SK-N-SH (cell line): Measurements from ENCODE around the gene AGBL4. TPM values are rescaled to one million over a fixed set of nuclear protein-coding genes. Genes with fewer than 3 reads are reported as not detected.

Experiments
- CTCF ChIA-PET: fragments of 300-600, 350-600 bp; formaldehyde crosslinking; extraction: SDS; loops from one replicate; lab custom pipeline; 2021; lab: Yijun Ruan, JAX
- POLR2A ChIA-PET: fragments of 350-600 bp; sonication (Branson Sonifier 250); formaldehyde crosslinking; extraction: SDS; loops from one replicate; lab custom pipeline; 2020; ENCODE audit warnings: antibody characterized with exemption, inconsistent platforms; lab: Yijun Ruan, JAX
- DNase-seq: peaks from one replicate; pipeline ENCODE4 v3.0.0; 2012
- H2AFZ ChIP-seq: fragments of 200-600 bp; sonication (generic); 2 replicates; pipeline ENCODE4 v1.8.1; 2016; ENCODE audit warnings: antibody characterized with exemption, mild to moderate bottlenecking, low read depth
- H3F3A ChIP-seq: fragments of 200-600 bp; sonication (generic); replicated peaks from 2 replicates; pipeline ENCODE3; 2016; ENCODE audit warnings: antibody characterized with exemption, mild to moderate bottlenecking; ENCODE audit not compliant: insufficient read depth
- H3K27ac ChIP-seq, 2 experiments: fragments of 200-500 bp in 1 of 2; fragments of 200-600 bp in 1 of 2; sonication (Bioruptor generic) in 1 of 2; sonication (generic), shearing (Covaris generic) in 1 of 2; 2 replicates each; pipeline versions ENCODE4 v1.5.1 to v1.6.1; 2014 to 2016; ENCODE audit warnings: low read depth in 2 of 2, inconsistent platforms in 1 of 2, low read length in 1 of 2, mild to moderate bottlenecking in 1 of 2, mixed read lengths in 1 of 2
- H3K27me3 ChIP-seq: fragments of 200-600 bp; sonication (generic), shearing (Covaris generic); 2 replicates; pipeline ENCODE4 v1.6.1; 2016; ENCODE audit warnings: mixed run types; ENCODE audit not compliant: insufficient read depth
- H3K36me3 ChIP-seq, 2 experiments: fragments of 200-500 bp in 1 of 2; fragments of 200-600 bp in 1 of 2; sonication (Bioruptor generic) in 1 of 2; sonication (generic) in 1 of 2; replicated peaks in 1 of 2; 2 replicates each; pipeline versions ENCODE3 to v1.5.1; 2014 to 2016; ENCODE audit warnings: low read length in 1 of 2, mild to moderate bottlenecking in 1 of 2; ENCODE audit not compliant: insufficient read depth in 2 of 2, control insufficient read depth in 1 of 2
- H3K4me1 ChIP-seq, 2 experiments: fragments of 200-500 bp in 1 of 2; fragments of 200-600 bp in 1 of 2; sonication (Bioruptor generic) in 1 of 2; sonication (generic), shearing (Covaris generic) in 1 of 2; 2 replicates each; pipeline versions ENCODE4 v1.5.1 to v1.6.1; 2014 to 2016; ENCODE audit warnings: low read depth in 1 of 2, low read length in 1 of 2, mixed run types in 1 of 2; ENCODE audit not compliant: insufficient read depth in 2 of 2, control insufficient read depth in 1 of 2
- H3K4me2 ChIP-seq: fragments of 200-600 bp; sonication (generic), shearing (Covaris generic); 2 replicates; pipeline ENCODE4 v1.6.1; 2017; ENCODE audit warnings: mixed run types
- H3K4me3 ChIP-seq, 2 experiments: fragments of 200-500 bp in 1 of 2; fragments of 200-600 bp in 1 of 2; sonication (Bioruptor generic) in 1 of 2; sonication (generic), shearing (Covaris generic) in 1 of 2; 2 replicates each; pipeline versions ENCODE4 v1.5.1 to v1.8.1; 2014 to 2016; ENCODE audit warnings: low read depth in 2 of 2, inconsistent platforms in 1 of 2, low read length in 1 of 2, mild to moderate bottlenecking in 1 of 2, mixed read lengths in 1 of 2, moderate library complexity in 1 of 2
- H3K79me2 ChIP-seq: fragments of 200-600 bp; sonication (generic); 2 replicates; pipeline ENCODE4 v1.8.1; 2017; ENCODE audit warnings: mild to moderate bottlenecking; ENCODE audit not compliant: insufficient read depth
- H3K9ac ChIP-seq: fragments of 200-600 bp; sonication (generic); 2 replicates; pipeline ENCODE4 v1.6.1; 2017; ENCODE audit warnings: mixed run types
- H3K9me2 ChIP-seq: fragments of 200-600 bp; sonication (generic); 2 replicates; pipeline ENCODE4 v1.6.1; 2017; ENCODE audit warnings: mixed run types
- H3K9me3 ChIP-seq: fragments of 200-600 bp; sonication (generic); 2 replicates; pipeline ENCODE4 v1.6.1; 2017; ENCODE audit warnings: mixed run types, mild to moderate bottlenecking, moderate library complexity
- H4K20me1 ChIP-seq: fragments of 200-600 bp; sonication (generic); 2 replicates; pipeline ENCODE4 v1.6.1; 2017; ENCODE audit warnings: mild to moderate bottlenecking, mixed run types; ENCODE audit not compliant: insufficient read depth
- CHD2 ChIP-seq: fragments of 150-350 bp; IDR thresholded peaks from 2 replicates; pipeline ENCODE4 v1.6.1; 2018; ENCODE audit warnings: low read length; ENCODE audit not compliant: partially characterized antibody
- ELF1 ChIP-seq: IDR thresholded peaks from 2 replicates; pipeline ENCODE4 v1.4.0; 2012
- EP300 ChIP-seq, 2 experiments: IDR thresholded peaks; 2 replicates each; pipeline versions ENCODE4 v1.4.0 to v1.6.1; 2012; ENCODE audit warnings: borderline replicate concordance in 1 of 2, low read depth in 1 of 2, low read length in 1 of 2
- EZH2phosphoT487 ChIP-seq: fragments of 200-600 bp; sonication (generic); IDR thresholded peaks from 2 replicates; pipeline ENCODE4 v1.6.1; 2017; ENCODE audit warnings: low read depth, mixed run types, mild to moderate bottlenecking, antibody characterized with exemption, moderate library complexity, borderline replicate concordance
- FOSL2 ChIP-seq: IDR thresholded peaks from 2 replicates; pipeline ENCODE4 v1.4.0; 2012; ENCODE audit warnings: low read depth, mild to moderate bottlenecking, moderate library complexity, borderline replicate concordance
- FOXJ3 ChIP-seq: sonication (generic); formaldehyde crosslinking; IDR thresholded peaks from 2 replicates; pipeline ENCODE4 v1.5.1; 2020; ENCODE audit warnings: mild to moderate bottlenecking, missing genetic modification reagents
- FOXM1 ChIP-seq: IDR thresholded peaks from 2 replicates; pipeline ENCODE4 v1.4.0; 2012; ENCODE audit warnings: low read depth, mild to moderate bottlenecking
- GATA2 ChIP-seq: sonication (generic); formaldehyde crosslinking; IDR thresholded peaks from 2 replicates; pipeline ENCODE4 v1.5.0; 2020; ENCODE audit warnings: mild to moderate bottlenecking, missing genetic modification reagents
- JUND ChIP-seq: IDR thresholded peaks from 2 replicates; pipeline ENCODE4 v1.4.0; 2012
- MEF2A ChIP-seq: IDR thresholded peaks from 2 replicates; pipeline ENCODE4 v1.4.0; 2012; ENCODE audit warnings: low read depth, borderline replicate concordance
- NFIC ChIP-seq: IDR thresholded peaks from 2 replicates; pipeline ENCODE4 v1.4.0; 2012; ENCODE audit warnings: borderline replicate concordance
- NRF1 ChIP-seq: IDR thresholded peaks from 2 replicates; pipeline ENCODE4 v1.6.1; 2012; ENCODE audit warnings: low read depth, mild to moderate bottlenecking, low read length
- RAD21 ChIP-seq: IDR thresholded peaks from 2 replicates; pipeline ENCODE4 v1.6.1; 2012; ENCODE audit warnings: mild to moderate bottlenecking, low read length
- REST ChIP-seq: IDR thresholded peaks from 2 replicates; pipeline ENCODE4 v1.6.1; 2012; ENCODE audit warnings: mild to moderate bottlenecking, low read depth, low read length, moderate library complexity
- RFX5 ChIP-seq: IDR thresholded peaks from 2 replicates; pipeline ENCODE4 v1.6.1; 2012; ENCODE audit warnings: mild to moderate bottlenecking, improper control_type of control experiment, low read length
- USF1 ChIP-seq: IDR thresholded peaks from 2 replicates; pipeline ENCODE4 v1.4.0; 2012; ENCODE audit warnings: low read depth, borderline replicate concordance
- ZBTB33 ChIP-seq: IDR thresholded peaks from 2 replicates; pipeline ENCODE4 v1.4.0; 2012; ENCODE audit warnings: low read depth, borderline replicate concordance
- WGBS: methylation state at CpG from one replicate; pipeline ENCODE4 v1.1.6; 2017; ENCODE audit warnings: low lambda C conversion rate; 5-methylcytosine and 5-hydroxymethylcytosine counted together
- polyA plus RNA-seq, 3 experiments: library from polyadenylated mRNA; depleted of rRNA; stranded (reverse); fragments of >200 nt; gene quantifications; 2 replicates each; pipeline ENCODE4 v1.2.3, GENCODE V29; 2012
- TF ChIP-seq, protein P1 (sequence below): IDR thresholded peaks from 2 replicates; pipeline ENCODE4 v1.4.0; 2012; ENCODE audit warnings: low read depth
- TF ChIP-seq, protein P2 (sequence below): IDR thresholded peaks from 2 replicates; pipeline ENCODE4; 2012
- TF ChIP-seq, protein P3 (sequence below): fragments of 200-600 bp; sonication (generic); IDR thresholded peaks from 2 replicates; pipeline ENCODE4 v1.6.1; 2017; ENCODE audit warnings: antibody characterized with exemption, mild to moderate bottlenecking, moderate library complexity

AGBL4 gene
- polyA plus RNA-seq, 1 of the 3 experiments (the other 2 are of a cell fraction), result 0.07 TPM

DNA sequence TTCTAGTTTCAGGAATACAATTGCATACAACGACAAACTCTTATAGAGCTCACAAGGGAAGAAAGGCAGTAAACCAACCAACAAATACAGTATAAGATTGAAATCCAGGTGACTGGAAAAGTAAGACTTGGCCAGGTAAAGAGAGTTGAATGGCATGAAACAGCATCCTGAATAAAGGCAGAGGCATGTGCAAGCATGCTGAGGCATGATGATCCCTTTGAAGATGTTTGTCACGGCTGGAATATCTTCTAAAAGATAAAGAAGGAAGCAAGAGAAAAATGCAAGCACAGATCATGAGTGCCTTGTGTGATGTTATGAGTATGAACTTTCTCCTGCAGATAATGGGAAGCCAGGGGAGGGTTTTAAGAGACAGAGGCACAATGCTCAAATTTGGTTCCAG, 1468.5 kb downstream of the AGBL4 start (continued):
- TF ChIP-seq FOXJ3 (no peak), EP300 (IDR thresholded peaks at IDR 0.05; ENCODE audit: borderline replicate concordance in 1 of 2, low read depth in 1 of 2, low read length in 1 of 2) (no peak), GATA2 (no peak), MEF2A (no peak), FOSL2 (no peak)
- TF ChIP-seq, protein P1, sequence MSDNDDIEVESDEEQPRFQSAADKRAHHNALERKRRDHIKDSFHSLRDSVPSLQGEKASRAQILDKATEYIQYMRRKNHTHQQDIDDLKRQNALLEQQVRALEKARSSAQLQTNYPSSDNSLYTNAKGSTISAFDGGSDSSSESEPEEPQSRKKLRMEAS, result no peak
- TF ChIP-seq, all 33 proteins: peak for 0

- no peak overlapping the region for H3K4me2 ChIP-seq
- H3K27ac ChIP-seq, result no peak overlapping the region
- H3K4me1 ChIP-seq, result no peaks in the 10 kb centered on the region
- H3K9me3 ChIP-seq, result no peaks in the 10 kb centered on the region
- H3K9me2 ChIP-seq, result no peaks in the 10 kb centered on the region
- CTCF ChIA-PET, result interaction anchor here (0.9 to 1.1 kb wide), 5 partner anchors 12 to 144 kb away, joined by 3 to 5 read pairs (median 4); no protein-coding TSS in a partner anchor
- H3K4me3 ChIP-seq, result no peak overlapping the region
- H3K79me2 ChIP-seq, result no peaks in the 10 kb centered on the region
- no peak overlapping the region for H2AFZ ChIP-seq
- H4K20me1 ChIP-seq, result no peaks in the 10 kb centered on the region
- 67% methylated on average over 5 of the region's 5 CpGs for WGBS
- no peak for DNase-seq
- TF ChIP-seq NRF1 (no peak), RFX5 (no peak), ZBTB33 (no peak), FOXJ3 (no peak), FOXM1 (no peak), CHD2 (no peak), REST (no peak), RAD21 (no peak), JUND (no peak), EP300 (IDR thresholded peaks at IDR 0.05; ENCODE audit: borderline replicate concordance in 1 of 2, low read depth in 1 of 2, low read length in 1 of 2) (no peak), ELF1 (no peak), GATA2 (no peak), USF1 (no peak), EZH2phosphoT487 (no peak), NFIC (no peak)
- TF ChIP-seq, protein P2, sequence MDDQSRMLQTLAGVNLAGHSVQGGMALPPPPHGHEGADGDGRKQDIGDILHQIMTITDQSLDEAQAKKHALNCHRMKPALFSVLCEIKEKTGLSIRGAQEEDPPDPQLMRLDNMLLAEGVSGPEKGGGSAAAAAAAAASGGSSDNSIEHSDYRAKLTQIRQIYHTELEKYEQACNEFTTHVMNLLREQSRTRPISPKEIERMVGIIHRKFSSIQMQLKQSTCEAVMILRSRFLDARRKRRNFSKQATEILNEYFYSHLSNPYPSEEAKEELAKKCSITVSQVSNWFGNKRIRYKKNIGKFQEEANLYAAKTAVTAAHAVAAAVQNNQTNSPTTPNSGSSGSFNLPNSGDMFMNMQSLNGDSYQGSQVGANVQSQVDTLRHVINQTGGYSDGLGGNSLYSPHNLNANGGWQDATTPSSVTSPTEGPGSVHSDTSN, result no peak
- TF ChIP-seq, protein P1, result no peak
- TF ChIP-seq, protein P3, sequence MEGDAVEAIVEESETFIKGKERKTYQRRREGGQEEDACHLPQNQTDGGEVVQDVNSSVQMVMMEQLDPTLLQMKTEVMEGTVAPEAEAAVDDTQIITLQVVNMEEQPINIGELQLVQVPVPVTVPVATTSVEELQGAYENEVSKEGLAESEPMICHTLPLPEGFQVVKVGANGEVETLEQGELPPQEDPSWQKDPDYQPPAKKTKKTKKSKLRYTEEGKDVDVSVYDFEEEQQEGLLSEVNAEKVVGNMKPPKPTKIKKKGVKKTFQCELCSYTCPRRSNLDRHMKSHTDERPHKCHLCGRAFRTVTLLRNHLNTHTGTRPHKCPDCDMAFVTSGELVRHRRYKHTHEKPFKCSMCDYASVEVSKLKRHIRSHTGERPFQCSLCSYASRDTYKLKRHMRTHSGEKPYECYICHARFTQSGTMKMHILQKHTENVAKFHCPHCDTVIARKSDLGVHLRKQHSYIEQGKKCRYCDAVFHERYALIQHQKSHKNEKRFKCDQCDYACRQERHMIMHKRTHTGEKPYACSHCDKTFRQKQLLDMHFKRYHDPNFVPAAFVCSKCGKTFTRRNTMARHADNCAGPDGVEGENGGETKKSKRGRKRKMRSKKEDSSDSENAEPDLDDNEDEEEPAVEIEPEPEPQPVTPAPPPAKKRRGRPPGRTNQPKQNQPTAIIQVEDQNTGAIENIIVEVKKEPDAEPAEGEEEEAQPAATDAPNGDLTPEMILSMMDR, result no peak
- no peak overlapping the region for H3K9ac ChIP-seq
- no peaks in the 10 kb centered on the region for H3F3A ChIP-seq
- POLR2A ChIA-PET, result no interaction called here
- no peaks in the 10 kb centered on the region for H3K36me3 ChIP-seq
- H3K27me3 ChIP-seq, result no peaks in the 10 kb centered on the region
These were observed 1470.7 kb downstream of the AGBL4 start for GRCh38 chr1:48552903-48553606.
